ENCODE measurements around the gene CEACAM19. TPM values are rescaled to one million over a fixed set of nuclear protein-coding genes. Genes with fewer than 3 reads are reported as not detected.
"Not testable (repeated sequence)": the region's sequence is repeated elsewhere in the genome, so short reads cannot be mapped to it uniquely, and the experiment has no call there.

Gene CEACAM19
- polyA plus RNA-seq, 1 experiment: 8.9 TPM

GRCh38 chr19:44664976-44665375, 6.3 kb upstream of the CEACAM19 start:
- POLR2A ChIA-PET: no interaction called here

GRCh38 chr19:44666852-44667556, 4.3 kb upstream of the CEACAM19 start:
- peaks cover 6% of the 10 kb centered on the region for H3K36me3 ChIP-seq (ENCODE audit: control insufficient read depth, insufficient read depth, low read length)
- TF ChIP-seq CTCF (IDR thresholded peaks at IDR 0.05; ENCODE audit: insufficient read depth, low read depth, low read length): no peak
- CTCF ChIA-PET: interaction anchor here (0.6 kb wide), 1 partner anchor 26 kb away, joined by 3 read pairs; no protein-coding TSS in a partner anchor

More at GRCh38 chr19:44664976-44665375, 6.3 kb upstream of the CEACAM19 start:
- no peak overlapping the region for H3K4me3 ChIP-seq (ENCODE audit: low read depth, low read length)
- CTCF ChIA-PET: interaction anchor here (0.6 kb wide), 1 partner anchor 17 kb away, joined by 3 read pairs; no protein-coding TSS in a partner anchor
- TF ChIP-seq CTCF (IDR thresholded peaks at IDR 0.05; ENCODE audit: insufficient read depth, low read depth, low read length): no peak
- peaks cover 19% of the 10 kb centered on the region for H3K36me3 ChIP-seq (ENCODE audit: control insufficient read depth, insufficient read depth, low read length)
- H3K27me3 ChIP-seq (ENCODE audit: control insufficient read depth, insufficient read depth, low read length): no peaks in the 10 kb centered on the region
- DNase-seq (ENCODE audit: low read depth): no peak

GRCh38 chr19:44668985-44669764, 2.1 kb upstream of the CEACAM19 start:
- no peak for TF ChIP-seq CTCF (IDR thresholded peaks at IDR 0.05; ENCODE audit: insufficient read depth, low read depth, low read length)
- no peak for DNase-seq (ENCODE audit: low read depth)
- no peak overlapping the region for H3K4me3 ChIP-seq (ENCODE audit: low read depth, low read length)
- H3K27me3 ChIP-seq (ENCODE audit: control insufficient read depth, insufficient read depth, low read length): no peaks in the 10 kb centered on the region
- H3K36me3 ChIP-seq (ENCODE audit: control insufficient read depth, insufficient read depth, low read length): 0 out of 2 replicates have a peak, but pooled peaks cover under 1% of the 10 kb centered on the region
- CTCF ChIA-PET: interaction anchor here (1.9 kb wide), 1 partner anchor 99 kb away, joined by 6 read pairs; no protein-coding TSS in a partner anchor
- POLR2A ChIA-PET: no interaction called here

More at GRCh38 chr19:44666852-44667556, 4.3 kb upstream of the CEACAM19 start:
- POLR2A ChIA-PET: no interaction called here
- no peaks in the 10 kb centered on the region for H3K27me3 ChIP-seq (ENCODE audit: control insufficient read depth, insufficient read depth, low read length)
- no peak for DNase-seq (ENCODE audit: low read depth)
- no peak overlapping the region for H3K4me3 ChIP-seq (ENCODE audit: low read depth, low read length)

GRCh38 chr19:44670027-44670426, 1.3 kb upstream of the CEACAM19 start:
- H3K27me3 ChIP-seq (ENCODE audit: control insufficient read depth, insufficient read depth, low read length); H3K36me3 ChIP-seq (ENCODE audit: control insufficient read depth, insufficient read depth, low read length); POLR2A ChIA-PET; H3K4me3 ChIP-seq (ENCODE audit: low read depth, low read length); DNase-seq (ENCODE audit: low read depth): not testable (repeated sequence)
- CTCF ChIA-PET: interaction anchor here (1.9 kb wide), 1 partner anchor 100 kb away, joined by 6 read pairs; no protein-coding TSS in a partner anchor

- ChIA-PET CTCF (interaction anchor here (2.0 kb wide), 1 partner anchor 17 kb away, joined by 9 read pairs; no protein-coding TSS in a partner anchor), POLR2A (interaction anchor here (0.6 kb wide), 1 partner anchor 8 kb away, joined by 3 read pairs; no protein-coding TSS in a partner anchor)
These were observed 944 bp downstream of the CEACAM19 start for GRCh38 chr19:44672226-44672625.

More at GRCh38 chr19:44672226-44672625, 944 bp downstream of the CEACAM19 start:
- DNase-seq (ENCODE audit: low read depth): no peak
- H3K4me3 ChIP-seq (ENCODE audit: low read depth, low read length): no peak overlapping the region
- no peaks in the 10 kb centered on the region for H3K36me3 ChIP-seq (ENCODE audit: control insufficient read depth, insufficient read depth, low read length)
- TF ChIP-seq CTCF (IDR thresholded peaks at IDR 0.05; ENCODE audit: insufficient read depth, low read depth, low read length): no peak
- no peaks in the 10 kb centered on the region for H3K27me3 ChIP-seq (ENCODE audit: control insufficient read depth, insufficient read depth, low read length)
